H9 (cell line): ENCODE data around the gene HIRA. TPM values are rescaled to one million over a fixed set of nuclear protein-coding genes. Genes with fewer than 3 reads are reported as not detected.

Source experiments
- DNase-seq: peaks from one replicate; pipeline ENCODE4 v3.0.0-alpha.2; 2017
- H2AFZ ChIP-seq: one replicate; pipeline ENCODE4 v1.6.1; 2013; ENCODE audit warnings: mild to moderate bottlenecking, low read length, control low read depth, moderate library complexity
- H2AK5ac ChIP-seq: 2 replicates; pipeline ENCODE4 v1.6.1; 2013; ENCODE audit warnings: low read length, control low read depth, mixed read lengths; ENCODE audit not compliant: insufficient read length
- H2BK120ac ChIP-seq: one replicate; pipeline ENCODE4 v1.6.1; 2013; ENCODE audit warnings: low read depth, mild to moderate bottlenecking, low read length, control low read depth, inconsistent platforms; ENCODE audit not compliant: poor library complexity, severe bottlenecking
- H2BK12ac ChIP-seq: 2 replicates; pipeline ENCODE4 v1.6.1; 2013; ENCODE audit warnings: low read length, control low read depth, mixed read lengths, low read depth; ENCODE audit not compliant: insufficient read length
- H2BK15ac ChIP-seq: 2 replicates; pipeline ENCODE4 v1.6.1; 2013; ENCODE audit warnings: low read depth, low read length, control low read depth
- H2BK20ac ChIP-seq: one replicate; pipeline ENCODE4 v1.6.1; 2013; ENCODE audit warnings: low read depth, mild to moderate bottlenecking, low read length, control low read depth, inconsistent platforms; ENCODE audit not compliant: poor library complexity, severe bottlenecking
- H2BK5ac ChIP-seq: 2 replicates; pipeline ENCODE4 v1.6.1; 2013; ENCODE audit warnings: low read length, control low read depth, mixed read lengths; ENCODE audit not compliant: insufficient read length
- H3K14ac ChIP-seq: 2 replicates; pipeline ENCODE4 v1.6.1; 2013; ENCODE audit warnings: low read length, control low read depth; ENCODE audit not compliant: insufficient read depth
- H3K18ac ChIP-seq: 2 replicates; pipeline ENCODE4 v1.6.1; 2013; ENCODE audit warnings: low read depth, mild to moderate bottlenecking, mixed read lengths, low read length, control low read depth; ENCODE audit not compliant: insufficient read length
- H3K23ac ChIP-seq: 2 replicates; pipeline ENCODE4 v1.6.1; 2013; ENCODE audit warnings: low read length, control low read depth, mixed read lengths, low read depth; ENCODE audit not compliant: insufficient read length
- H3K23me2 ChIP-seq: 2 replicates; pipeline ENCODE4 v1.6.1; 2013; ENCODE audit warnings: low read depth, mild to moderate bottlenecking, mixed read lengths, low read length, control low read depth; ENCODE audit not compliant: insufficient read length, poor library complexity, severe bottlenecking
- H3K27ac ChIP-seq: 2 replicates; pipeline ENCODE4 v1.5.1; 2013; ENCODE audit warnings: low read length, control low read depth, mixed read lengths, low read depth; ENCODE audit not compliant: insufficient read length
- H3K27me3 ChIP-seq: 2 replicates; pipeline ENCODE4 v1.6.1; 2013; ENCODE audit warnings: low read length, control low read depth, inconsistent platforms; ENCODE audit not compliant: insufficient read depth
- H3K4ac ChIP-seq: 2 replicates; pipeline ENCODE4 v1.6.1; 2013; ENCODE audit warnings: low read depth, mild to moderate bottlenecking, control low read depth, inconsistent platforms, low read length, moderate library complexity
- H3K4me1 ChIP-seq: 2 replicates; pipeline ENCODE4 v1.6.1; 2013; ENCODE audit warnings: low read length, control low read depth, inconsistent platforms; ENCODE audit not compliant: insufficient read depth
- H3K4me2 ChIP-seq: 2 replicates; pipeline ENCODE4 v1.6.1; 2013; ENCODE audit warnings: low read length, control low read depth, mixed read lengths; ENCODE audit not compliant: insufficient read length, insufficient read depth
- H3K56ac ChIP-seq: 2 replicates; pipeline ENCODE4 v1.6.1; 2013; ENCODE audit warnings: low read depth, mild to moderate bottlenecking, mixed read lengths, low read length, control low read depth; ENCODE audit not compliant: insufficient read length
- H3K79me1 ChIP-seq: 2 replicates; pipeline ENCODE4 v1.6.1; 2013; ENCODE audit warnings: low read depth, mild to moderate bottlenecking, moderate library complexity, low read length, control low read depth, inconsistent platforms; ENCODE audit not compliant: insufficient read depth, poor library complexity, severe bottlenecking
- H3K79me2 ChIP-seq: 2 replicates; pipeline ENCODE4 v1.6.1; 2013; ENCODE audit warnings: low read length, control low read depth, inconsistent platforms; ENCODE audit not compliant: insufficient read depth
- H3K9ac ChIP-seq: 2 replicates; pipeline ENCODE4 v1.6.1; 2013; ENCODE audit warnings: low read length, control low read depth, mixed read lengths; ENCODE audit not compliant: insufficient read length; ENCODE audit errors: extremely low read depth
- H3K9me3 ChIP-seq: one replicate; pipeline ENCODE4 v1.6.1; 2013; ENCODE audit warnings: low read depth, low read length, inconsistent platforms; ENCODE audit not compliant: control insufficient read depth
- H3T11ph ChIP-seq: one replicate; pipeline ENCODE4 v1.6.1; 2013; ENCODE audit warnings: mild to moderate bottlenecking, low read length, control low read depth, inconsistent platforms
- H4K20me1 ChIP-seq: one replicate; pipeline ENCODE4 v1.6.1; 2013; ENCODE audit not compliant: control insufficient read depth, insufficient read length, insufficient read depth
- H4K5ac ChIP-seq: 2 replicates; pipeline ENCODE4 v1.6.1; 2013; ENCODE audit warnings: low read depth, mild to moderate bottlenecking, mixed read lengths, low read length, control low read depth; ENCODE audit not compliant: insufficient read length
- H4K8ac ChIP-seq: replicated peaks from 2 replicates; pipeline ENCODE4 v1.6.1; 2013; ENCODE audit warnings: low read length, control low read depth, mixed read lengths, low read depth; ENCODE audit not compliant: insufficient read length
- H4K91ac ChIP-seq: 2 replicates; pipeline ENCODE4 v1.6.1; 2013; ENCODE audit warnings: low read depth, mild to moderate bottlenecking, moderate library complexity, mixed read lengths, low read length, control low read depth; ENCODE audit not compliant: insufficient read length
- H3K27ac Mint-ChIP-seq, 3 experiments: 2 replicates in 2 of 3; 3 replicates in 1 of 3; pipeline ENCODE4 v1.8.0; 2020 to 2021; ENCODE audit warnings: mixed read lengths in 3 of 3, mild to moderate bottlenecking in 1 of 3, moderate library complexity in 1 of 3
- H3K27me3 Mint-ChIP-seq: 2 replicates; pipeline ENCODE4 v1.8.0; 2021; ENCODE audit warnings: low read depth, mild to moderate bottlenecking, moderate library complexity, mixed read lengths
- H3K36me3 Mint-ChIP-seq, 3 experiments: 2 replicates in 2 of 3; 3 replicates in 1 of 3; pipeline ENCODE4 v1.8.0; 2020 to 2021; ENCODE audit warnings: low read depth in 3 of 3, mixed read lengths in 3 of 3; ENCODE audit not compliant: insufficient read depth in 1 of 3
- H3K4me1 Mint-ChIP-seq, 2 experiments: 2 replicates each; pipeline ENCODE4 v1.8.0; 2020; ENCODE audit warnings: mixed read lengths in 2 of 2
- H3K4me3 Mint-ChIP-seq, 2 experiments: 2 replicates in 1 of 2; 3 replicates in 1 of 2; pipeline ENCODE4 v1.8.0; 2020 to 2021; ENCODE audit warnings: mild to moderate bottlenecking in 2 of 2, mixed read lengths in 2 of 2, moderate library complexity in 1 of 2
- H3K9me3 Mint-ChIP-seq, 2 experiments: 2 replicates in 1 of 2; 3 replicates in 1 of 2; pipeline ENCODE4 v1.8.0; 2020; ENCODE audit warnings: mild to moderate bottlenecking in 2 of 2, mixed read lengths in 2 of 2, moderate library complexity in 1 of 2
- CTCF ChIP-seq: fragments of 200-600 bp; sonication (generic); conservative IDR thresholded peaks from 3 replicates; pipeline ENCODE4 v1.8.0; 2021; ENCODE audit warnings: antibody characterized with exemption, mild to moderate bottlenecking
- WGBS: extraction: QIAGEN DNeasy Blood & Tissue Kit; methylation state at CpG from one replicate; pipeline ENCODE4 v1.1.7; 2013; ENCODE audit warnings: missing lambda C conversion rate, low lambda C conversion rate, mixed read lengths; ENCODE audit not compliant: insufficient read length; ENCODE audit errors: extremely low coverage; 5-methylcytosine and 5-hydroxymethylcytosine counted together
- total RNA-seq: library from RNA; stranded (reverse); gene quantifications from 2 replicates; pipeline ENCODE4 v1.2.1, GENCODE V29; 2021

HIRA gene
- total RNA-seq, 1 experiment from 2014 or later, result 51.9 TPM

GRCh38 chr22:19354201-19354600 is 77.3 kb downstream of the HIRA start:
- no CpG with 5 or more reads among the region's 5 CpGs for WGBS
- Histone ChIP-seq H2BK15ac (no peak overlapping the region), H3K14ac (no peak overlapping the region), H2BK20ac (no peak overlapping the region), H3K9me3 (no peaks in the 10 kb centered on the region), H3K27ac (no peak overlapping the region), H4K20me1 (no peaks in the 10 kb centered on the region), H3T11ph (no peak overlapping the region), H3K27me3 (no peaks in the 10 kb centered on the region), H3K9ac (no peak overlapping the region), H3K23me2 (no peaks in the 10 kb centered on the region), H2BK120ac (no peak overlapping the region), H4K91ac (no peak overlapping the region), H3K23ac (no peak overlapping the region), H2AFZ (no peak overlapping the region), H3K18ac (no peak overlapping the region), H4K5ac (no peak overlapping the region), H4K8ac (no peak overlapping the region), H3K4me1 (no peaks in the 10 kb centered on the region), H3K4me2 (no peak overlapping the region), H2AK5ac (no peak overlapping the region), H2BK5ac (no peak overlapping the region), H3K79me2 (no peaks in the 10 kb centered on the region), H3K4ac (no peak overlapping the region), H3K56ac (no peak overlapping the region), H2BK12ac (no peak overlapping the region), H3K79me1 (no peaks in the 10 kb centered on the region)
- no peak for DNase-seq
- no peak for TF ChIP-seq CTCF
- no peaks in the 10 kb centered on the region; a peak in 1 of 5 replicates for H3K9me3 Mint-ChIP-seq
- H3K27ac Mint-ChIP-seq, result no peak overlapping the region
- H3K4me3 Mint-ChIP-seq, result no peak overlapping the region
- H3K4me1 Mint-ChIP-seq, result no peaks in the 10 kb centered on the region
- no peaks in the 10 kb centered on the region for H3K27me3 Mint-ChIP-seq
- H3K36me3 Mint-ChIP-seq, result peaks cover 36 to 77% (median 60%) of the 10 kb centered on the region in 3 experiments
